GM19395 (cell line): ENCODE results near the gene RCAN1.

ENCODE experiments used
- ATAC-seq: cut with Tn5 transposase; IDR thresholded peaks from one replicate; pipeline ENCODE4 v1.9.1; 2021; ENCODE audit warnings: mild to moderate bottlenecking, moderate library complexity; ENCODE audit not compliant: unreplicated experiment

Gene RCAN1

GRCh38 chr21:34602061-34602460, 12.9 kb downstream of the RCAN1 start:
- no peak for ATAC-seq

DNA sequence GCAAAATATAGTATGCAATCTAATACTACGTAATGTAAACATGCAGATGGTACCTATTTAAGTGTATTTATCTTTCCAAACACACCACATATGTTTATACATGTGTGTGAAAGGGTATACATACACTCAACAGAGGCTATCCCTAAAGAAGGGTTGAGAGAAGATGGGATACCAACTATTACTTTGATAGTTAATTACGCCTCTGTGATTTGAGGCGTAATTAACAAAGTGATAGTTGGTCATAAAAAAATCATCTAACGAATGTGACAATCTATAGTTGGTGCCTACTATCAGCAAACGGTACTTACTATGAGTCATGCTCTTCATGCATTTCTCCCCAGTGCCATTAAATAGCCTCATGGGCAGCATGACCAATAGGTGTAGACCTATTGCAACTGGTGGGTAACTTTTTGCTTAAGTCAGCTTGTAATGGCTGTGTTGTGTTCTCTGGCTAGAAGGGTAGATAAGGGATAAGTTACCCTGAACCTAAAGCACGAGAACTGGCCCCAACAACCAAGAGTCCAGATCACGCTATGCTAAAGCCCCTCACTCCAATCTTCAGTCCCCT, 15.3 kb downstream of the RCAN1 start:
- no peak for ATAC-seq

DNA sequence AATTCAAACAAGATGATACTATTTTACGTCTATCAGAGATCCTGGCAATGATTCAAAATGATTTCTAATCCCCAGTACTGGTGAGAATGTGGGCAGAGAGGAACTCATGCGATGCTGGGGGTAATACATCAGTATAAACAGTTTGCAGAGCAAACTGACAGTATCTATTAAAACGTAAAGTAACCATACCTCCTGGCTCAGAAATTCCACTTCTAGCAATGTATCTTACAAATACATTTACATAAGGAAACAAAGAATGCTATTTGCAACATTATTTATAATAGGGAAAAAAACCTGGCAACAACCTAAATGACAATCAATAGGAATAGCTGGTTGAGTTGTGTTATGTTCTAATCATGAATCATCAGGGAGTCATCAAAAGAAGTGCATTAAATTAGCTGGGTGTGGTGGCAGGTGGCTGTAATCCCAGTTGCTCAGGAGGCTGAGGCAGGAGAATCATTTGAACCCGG, 15.9 kb downstream of the RCAN1 start:
- ATAC-seq = no peak

DNA sequence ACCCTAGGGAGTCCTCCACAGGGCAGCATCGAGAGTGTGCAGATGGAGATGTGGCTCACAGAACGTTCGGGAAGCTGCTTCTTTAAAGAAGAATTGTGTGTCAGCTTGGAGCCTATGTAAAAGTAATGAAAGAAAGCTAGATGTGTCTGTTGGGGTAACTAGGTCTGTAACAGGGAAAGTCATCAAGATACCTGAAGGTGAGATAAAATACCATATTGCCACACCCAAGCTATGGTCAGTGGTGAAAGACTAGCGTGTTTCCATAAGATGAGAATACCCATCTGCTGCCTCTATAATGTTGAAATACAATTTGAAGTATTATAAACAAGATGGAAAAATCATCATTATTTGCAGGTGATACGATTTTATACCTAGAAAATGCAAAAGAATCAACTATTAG, 17.5 kb downstream of the RCAN1 start:
- ATAC-seq = no peak

GRCh38 chr21:34596561-34597271, 18.2 kb downstream of the RCAN1 start:
- ATAC-seq = no peak

DNA sequence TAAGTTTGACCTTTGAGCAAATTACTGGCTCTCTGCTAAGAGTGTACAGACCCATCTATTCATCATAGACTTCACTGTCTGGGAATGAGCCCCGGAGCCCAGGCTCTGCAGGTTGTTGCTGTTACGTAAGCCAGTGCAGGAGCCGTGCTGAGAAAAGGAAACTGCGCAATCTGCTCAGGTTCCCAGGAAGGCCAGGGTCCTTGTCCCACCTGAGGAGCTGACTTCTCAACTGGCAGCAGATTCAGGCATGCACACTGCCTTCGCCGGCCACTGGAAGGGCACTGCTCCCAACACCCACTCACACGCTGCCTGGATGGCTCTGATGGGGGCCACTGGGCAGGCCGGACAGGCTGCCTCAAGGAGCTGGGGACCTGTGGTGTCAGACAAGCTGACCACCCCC, 19.5 kb downstream of the RCAN1 start:
- ATAC-seq = no peak

- ATAC-seq = no peak
These were observed 20.2 kb downstream of the RCAN1 start for GRCh38 chr21:34594566-34595234.

GRCh38 chr21:34593954-34594531, 20.9 kb downstream of the RCAN1 start:
- ATAC-seq = no peak

- no peak for ATAC-seq
These were observed 21.5 kb downstream of the RCAN1 start for GRCh38 chr21:34593423-34593822.

DNA sequence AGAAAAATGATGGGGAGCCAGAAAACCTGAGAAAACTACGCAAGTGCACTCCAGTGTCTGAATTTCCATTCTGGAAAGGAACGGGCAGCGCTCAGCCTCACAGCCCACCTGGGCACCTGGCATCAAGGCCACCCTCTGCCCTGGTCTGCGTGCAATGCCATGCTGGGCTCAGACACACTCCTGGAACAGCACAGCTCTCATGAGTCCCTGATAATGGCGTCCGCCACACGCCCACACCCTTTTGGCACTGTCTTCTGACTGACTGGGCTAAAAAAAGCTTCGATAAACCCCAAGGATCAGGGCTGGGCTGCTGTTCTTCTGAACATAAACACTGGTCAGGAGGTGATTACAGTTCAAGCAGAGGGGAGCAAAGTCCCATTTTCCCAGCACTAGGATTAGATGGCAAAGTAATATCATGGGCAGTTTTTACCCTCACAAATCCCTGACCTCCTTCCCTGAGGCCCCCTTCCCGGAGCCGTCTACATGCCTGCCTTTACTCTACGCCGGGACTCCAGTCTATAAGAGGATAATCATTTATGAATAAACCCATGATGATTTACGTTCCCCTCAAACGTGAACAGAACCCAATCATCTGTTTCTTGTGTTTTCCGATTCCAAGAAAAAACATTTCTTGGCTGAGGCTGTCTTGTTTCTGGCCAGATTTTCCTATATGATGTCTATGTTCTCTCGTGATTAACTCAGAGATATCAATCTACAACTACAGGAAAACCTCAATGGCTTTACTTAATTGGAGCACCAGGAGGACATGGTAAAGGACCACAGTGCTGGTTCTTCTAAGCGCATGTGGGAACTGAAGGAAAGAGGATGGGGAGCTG, 22.6 kb downstream of the RCAN1 start:
- no peak for ATAC-seq

DNA sequence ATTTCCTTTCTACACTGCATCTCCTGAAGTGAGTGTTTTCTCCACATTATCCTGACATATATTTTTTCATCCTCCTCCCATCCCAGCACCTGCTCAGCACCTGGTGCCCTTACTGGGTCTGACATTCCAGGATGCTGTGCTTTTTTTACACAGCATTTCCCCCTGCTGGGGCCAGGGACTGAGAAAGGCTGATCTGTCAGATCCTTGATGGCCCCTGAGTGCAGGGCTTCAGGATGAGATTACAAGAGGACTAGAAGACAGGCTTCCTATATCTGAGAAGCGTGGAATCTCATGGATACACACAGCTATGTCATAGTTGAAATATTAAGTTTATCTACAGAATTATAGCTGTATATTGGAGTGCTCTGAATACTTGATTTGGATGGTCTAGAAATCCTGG, 24.4 kb downstream of the RCAN1 start:
- ATAC-seq = no peak

- ATAC-seq = no peak
These were observed 25.2 kb downstream of the RCAN1 start for GRCh38 chr21:34589511-34590282.

DNA sequence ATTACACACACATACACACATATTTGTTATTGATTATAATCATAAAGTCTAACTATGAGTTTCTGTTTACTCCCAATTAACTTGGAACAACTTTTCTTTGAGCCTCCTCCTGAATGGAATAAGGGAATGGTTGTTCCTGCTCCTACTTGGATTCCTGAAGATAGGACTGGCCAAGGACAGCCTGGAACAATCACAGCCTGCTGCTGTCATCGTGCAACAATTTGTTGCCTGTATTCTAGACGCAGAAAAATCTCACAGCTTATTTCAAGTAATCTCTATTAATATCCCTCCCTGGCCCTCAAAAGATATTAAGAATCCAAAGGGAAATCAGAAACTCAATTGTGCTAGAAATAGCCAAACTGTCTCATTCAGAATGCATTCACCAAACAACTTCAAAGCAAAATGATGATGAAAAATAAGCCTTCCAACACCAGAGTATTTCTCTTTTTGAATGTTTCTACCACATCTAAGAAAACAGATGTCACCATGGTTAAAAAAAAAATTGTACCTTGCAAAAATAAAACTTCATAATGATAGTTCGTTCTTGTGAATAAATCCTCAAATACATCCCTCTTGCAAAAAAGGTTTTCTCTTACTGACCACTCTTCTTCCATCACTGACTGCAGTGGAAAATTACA, 30.9 kb downstream of the RCAN1 start:
- ATAC-seq = no peak

GRCh38 chr21:34582506-34583150, 32.3 kb downstream of the RCAN1 start:
- ATAC-seq = peak; percentile 69

DNA sequence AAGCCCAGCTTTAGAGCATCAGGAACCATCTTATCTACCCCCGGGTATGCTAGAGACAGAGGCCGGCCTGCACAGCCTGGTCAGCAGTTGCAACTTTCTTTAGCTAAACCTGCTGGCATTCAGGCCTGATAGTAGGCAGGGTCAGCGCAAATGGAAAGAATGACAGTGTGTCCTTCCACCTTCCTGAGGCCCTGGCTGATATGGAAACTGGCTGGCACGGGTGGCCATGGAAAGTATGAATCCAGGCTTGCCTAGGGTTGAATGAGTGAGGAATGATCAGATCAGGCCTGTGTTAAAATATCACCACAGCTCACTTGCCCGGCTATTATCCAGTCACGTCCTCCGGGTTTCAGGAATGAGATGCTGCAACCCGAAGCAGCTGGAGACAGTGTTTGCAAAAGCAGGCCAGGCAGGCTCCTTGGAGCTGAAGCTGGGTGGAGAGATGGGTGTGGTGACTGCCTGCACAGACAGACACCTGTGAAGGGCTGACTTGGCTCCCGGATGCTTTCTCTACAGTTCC, 34.7 kb downstream of the RCAN1 start:
- no peak for ATAC-seq

DNA sequence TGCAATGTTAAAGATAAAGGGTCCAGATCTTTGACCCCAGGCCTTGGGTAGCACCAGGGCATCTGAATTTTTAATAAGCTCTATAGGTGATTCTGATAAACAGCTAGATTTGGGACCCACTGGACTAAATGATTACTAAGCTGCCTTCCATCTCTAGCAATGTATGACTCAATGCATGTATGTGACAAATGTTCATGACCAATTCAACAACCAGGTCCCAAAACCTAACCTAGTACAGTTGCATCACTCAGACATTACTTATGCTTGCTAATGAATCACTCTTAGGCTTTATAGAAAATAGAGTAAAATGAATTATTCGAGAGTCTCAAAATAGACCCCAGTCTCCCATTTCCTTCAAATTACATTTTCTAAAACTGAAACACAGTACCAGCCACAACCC, 35.5 kb downstream of the RCAN1 start:
- ATAC-seq = no peak

DNA sequence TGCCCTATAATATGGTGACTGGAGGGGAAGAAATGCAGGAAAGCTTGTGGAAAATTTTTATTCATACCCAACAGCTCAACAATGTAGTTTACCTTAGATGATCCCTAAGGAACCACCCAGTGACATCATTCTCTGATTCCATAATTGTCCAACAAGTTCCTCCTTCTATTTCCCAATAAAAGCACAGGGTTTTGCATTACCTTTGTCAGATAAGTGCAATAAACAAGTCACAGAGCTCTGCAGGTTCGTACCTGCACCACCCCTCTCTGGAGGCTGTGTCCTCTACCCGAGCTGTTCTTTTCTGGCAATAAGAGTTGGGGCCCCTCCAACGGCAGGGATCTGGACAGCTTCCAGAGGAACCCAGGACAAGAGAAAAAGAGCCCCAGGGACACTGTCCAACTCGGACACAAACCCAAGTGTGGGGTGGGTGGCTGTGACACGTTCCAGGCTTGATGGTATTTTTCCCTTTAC, 38.8 kb downstream of the RCAN1 start:
- ATAC-seq = no peak

- ATAC-seq = no peak
These were observed 40.0 kb downstream of the RCAN1 start for GRCh38 chr21:34574601-34575529.
